HCT116 (cell line): ENCODE results near the gene ARMC2. TPM values are rescaled to one million over a fixed set of nuclear protein-coding genes. Genes with fewer than 3 reads are reported as not detected.

Experiments
- ATAC-seq: fragments of 200-7000 bp; cut with Tn5 transposase; 2 replicates; pipeline ENCODE4 v1.9.1; 2020; ENCODE audit warnings: mild to moderate bottlenecking, moderate library complexity
- BruUV-seq: library from RNA; stranded (reverse); fragments of 400-500 nt; replicated peaks from 2 replicates; lab custom pipeline; 2021; lab: Mats Ljungman, UMichigan
- CTCF ChIA-PET: fragments of 300-600 bp; sonication (Branson Sonifier 250); formaldehyde crosslinking; loops from one replicate; lab custom pipeline; 2021; ENCODE audit warnings: antibody characterized with exemption; lab: Charles Lee
- POLR2A ChIA-PET: fragments of 300-600, 350-600 bp; sonication (Branson Sonifier 250); formaldehyde crosslinking; loops from one replicate; lab custom pipeline; 2021; ENCODE audit warnings: antibody characterized with exemption; lab: Charles Lee
- RAD21 ChIA-PET, 2 experiments: fragments of 300-600 bp; sonication (Branson Sonifier 250); formaldehyde crosslinking; loops; one replicate each; lab custom pipeline; 2023; ENCODE audit warnings: low total read pairs in 2 of 2; ENCODE audit not compliant: uncharacterized antibody in 2 of 2, unreplicated experiment in 2 of 2, low non-redundant PET in 1 of 2; lab: Charles Lee
- DNase-seq: peaks from one replicate; pipeline ENCODE4 v3.0.0-alpha.2; 2010; ENCODE audit warnings: low read depth, low spot score
- H2AFZ ChIP-seq: fragments of 200-600 bp; shearing (Covaris generic), sonication (generic); 2 replicates; pipeline ENCODE4 v1.6.1; 2017; ENCODE audit warnings: low read depth, mixed run types, mixed read lengths, antibody characterized with exemption, low read length; ENCODE audit not compliant: poor library complexity, severe bottlenecking
- H3K27ac ChIP-seq: 2 replicates; pipeline ENCODE4 v1.5.1; 2012; ENCODE audit warnings: low read depth, low read length
- H3K27me3 ChIP-seq: fragments of 200-600 bp; sonication (generic); 2 replicates; pipeline ENCODE4 v1.6.1; 2016; ENCODE audit warnings: mixed run types, low read length, mixed read lengths; ENCODE audit not compliant: insufficient read depth
- H3K36me3 ChIP-seq, 2 experiments: fragments of 200-500 bp in 1 of 2; fragments of 200-600 bp in 1 of 2; sonication (Bioruptor generic) in 1 of 2; sonication (generic) in 1 of 2; 2 replicates each; pipeline versions ENCODE4 v1.5.1 to v1.6.1; 2014 to 2016; ENCODE audit warnings: low read length in 2 of 2, inconsistent platforms in 1 of 2, mixed read lengths in 1 of 2, mixed run types in 1 of 2; ENCODE audit not compliant: insufficient read depth in 2 of 2, control insufficient read depth in 1 of 2
- H3K4me1 ChIP-seq, 2 experiments: fragments of 200-600 bp in 1 of 2; sonication (generic) in 1 of 2; 2 replicates each; pipeline versions ENCODE4 v1.5.1 to v1.6.1; 2012 to 2017; ENCODE audit warnings: low read length in 2 of 2, inconsistent platforms in 1 of 2, mild to moderate bottlenecking in 1 of 2, mixed read lengths in 1 of 2, mixed run types in 1 of 2, moderate library complexity in 1 of 2; ENCODE audit not compliant: insufficient read depth in 2 of 2, control insufficient read depth in 1 of 2
- H3K4me2 ChIP-seq: fragments of 200-600 bp; sonication (generic); 2 replicates; pipeline ENCODE4 v1.6.1; 2017; ENCODE audit warnings: mixed run types, low read length, mixed read lengths
- H3K4me3 ChIP-seq, 2 experiments: fragments of 200-600 bp in 1 of 2; sonication (generic) in 1 of 2; replicated peaks in 1 of 2; 2 replicates each; pipeline ENCODE4 v1.5.1; 2011 to 2016; ENCODE audit warnings: low read length in 2 of 2, control low read depth in 1 of 2, low read depth in 1 of 2, mild to moderate bottlenecking in 1 of 2, mixed read lengths in 1 of 2, mixed run types in 1 of 2
- H3K79me2 ChIP-seq: fragments of 200-600 bp; sonication (generic); 2 replicates; pipeline ENCODE4 v1.6.1; 2017; ENCODE audit warnings: mild to moderate bottlenecking, mixed run types, low read length, moderate library complexity, mixed read lengths; ENCODE audit not compliant: insufficient read depth
- H3K9ac ChIP-seq: fragments of 200-600 bp; sonication (generic); 2 replicates; pipeline ENCODE4 v1.6.1; 2016; ENCODE audit warnings: low read length, mixed read lengths
- H3K9me2 ChIP-seq: fragments of 200-600 bp; sonication (generic), shearing (Covaris generic); 2 replicates; pipeline ENCODE4 v1.6.1; 2017; ENCODE audit warnings: mixed run types, mild to moderate bottlenecking, moderate library complexity; ENCODE audit not compliant: insufficient read depth
- H3K9me3 ChIP-seq, 2 experiments: fragments of 200-500 bp in 1 of 2; fragments of 200-600 bp in 1 of 2; sonication (Bioruptor generic) in 1 of 2; sonication (generic) in 1 of 2; 2 replicates each; pipeline ENCODE4 v1.6.1; 2014 to 2017; ENCODE audit warnings: low read length in 2 of 2, mixed read lengths in 2 of 2, inconsistent platforms in 1 of 2, low read depth in 1 of 2, mild to moderate bottlenecking in 1 of 2, mixed run types in 1 of 2, moderate library complexity in 1 of 2; ENCODE audit not compliant: control insufficient read depth in 1 of 2, insufficient read depth in 1 of 2
- H4K20me1 ChIP-seq: fragments of 200-600 bp; sonication (generic), shearing (Covaris generic); 2 replicates; pipeline ENCODE4 v1.6.1; 2017; ENCODE audit warnings: mixed run types, mild to moderate bottlenecking, moderate library complexity; ENCODE audit not compliant: insufficient read depth
- CBX3 ChIP-seq: IDR thresholded peaks from 2 replicates; pipeline ENCODE4 v1.6.1; 2012; ENCODE audit warnings: low read depth
- CEBPB ChIP-seq: IDR thresholded peaks from 2 replicates; pipeline ENCODE4 v1.6.1; 2012; ENCODE audit warnings: low read depth
- EZH2 ChIP-seq: fragments of 200-600 bp; sonication (generic); IDR thresholded peaks from 2 replicates; pipeline ENCODE4 v1.6.1; 2017; ENCODE audit warnings: antibody characterized with exemption, mixed run types
- EZH2phosphoT487 ChIP-seq: fragments of 200-600 bp; IDR thresholded peaks from 2 replicates; pipeline ENCODE4 v1.6.1; 2018; ENCODE audit warnings: antibody characterized with exemption, borderline replicate concordance
- FOSL1 ChIP-seq: IDR thresholded peaks from 2 replicates; pipeline ENCODE4 v1.6.1; 2012; ENCODE audit warnings: low read depth
- JUND ChIP-seq: IDR thresholded peaks from 2 replicates; pipeline ENCODE4 v1.6.1; 2012
- POLR2A ChIP-seq: IDR thresholded peaks from 2 replicates; pipeline ENCODE4 v1.7.0; 2011; ENCODE audit warnings: borderline replicate concordance; ENCODE audit not compliant: insufficient read depth, insufficient read length; ENCODE audit errors: extremely low read depth
- POLR2AphosphoS5 ChIP-seq: IDR thresholded peaks from 2 replicates; pipeline ENCODE4 v1.6.1; 2011; ENCODE audit warnings: mild to moderate bottlenecking, low read depth, low read length, moderate library complexity
- RAD21 ChIP-seq: IDR thresholded peaks from 2 replicates; pipeline ENCODE4 v1.6.1; 2012; ENCODE audit warnings: low read depth, mild to moderate bottlenecking
- REST ChIP-seq: IDR thresholded peaks from 2 replicates; pipeline ENCODE4 v1.6.1; 2012; ENCODE audit warnings: low read depth
- SIN3A ChIP-seq: IDR thresholded peaks from 2 replicates; pipeline ENCODE4 v1.6.1; 2012; ENCODE audit warnings: low read depth
- SP1 ChIP-seq: IDR thresholded peaks from 2 replicates; pipeline ENCODE4 v1.6.1; 2012; ENCODE audit warnings: low read depth
- TCF7L2 ChIP-seq: IDR thresholded peaks from 2 replicates; pipeline ENCODE4 v1.7.0; 2011; ENCODE audit warnings: borderline replicate concordance, inconsistent platforms; ENCODE audit not compliant: insufficient read depth, insufficient read length; ENCODE audit errors: extremely low read depth
- YY1 ChIP-seq: IDR thresholded peaks from 2 replicates; pipeline ENCODE4 v1.6.1; 2011; ENCODE audit warnings: low read length, low read depth, moderate library complexity, mild to moderate bottlenecking; ENCODE audit not compliant: insufficient replicate concordance; ENCODE audit errors: extremely low read depth
- ZFX ChIP-seq: fragments of 450-650 bp; IDR thresholded peaks from 2 replicates; pipeline ENCODE4 v1.6.1; 2017
- ZNF274 ChIP-seq: fragments of 200-500 bp; sonication (Bioruptor generic); IDR thresholded peaks from 2 replicates; pipeline ENCODE4 v1.6.1; 2014; ENCODE audit warnings: mild to moderate bottlenecking, low read depth, low read length, inconsistent platforms
- intact Hi-C: fragments of 100-400 bp; cut with micrococcal nuclease; formaldehyde crosslinking; loops from 2 replicates; pipeline ENCODE4 v1.10.0; 2022
- total RNA-seq: library from RNA; stranded (reverse); gene quantifications from one replicate; pipeline ENCODE4 v1.2.1, GENCODE V29; 2021; ENCODE audit not compliant: unreplicated experiment

Gene ARMC2
- total RNA-seq, 1 experiment from 2014 or later, result 3.6 TPM

GRCh38 chr6:108878942-108879341 lies 30.7 kb downstream of the ARMC2 start:
- Histone ChIP-seq H2AFZ (no peak overlapping the region), H3K27ac (no peak overlapping the region), H3K9me2 (no peaks in the 10 kb centered on the region), H3K9ac (no peak overlapping the region), H3K79me2 (no peaks in the 10 kb centered on the region), H3K27me3 (no peaks in the 10 kb centered on the region), H3K9me3 (no peaks in the 10 kb centered on the region), H4K20me1 (no peaks in the 10 kb centered on the region), H3K4me3 (no peak overlapping the region), H3K4me1 (no peaks in the 10 kb centered on the region), H3K4me2 (no peak overlapping the region), H3K36me3 (no peaks in the 10 kb centered on the region)
- RAD21 ChIA-PET, result no interaction called here
- no peak for TF ChIP-seq TCF7L2
- no peak for TF ChIP-seq POLR2AphosphoS5
- no peak for TF ChIP-seq SIN3A
- TF ChIP-seq SP1, result no peak
- TF ChIP-seq POLR2A, result no peak
- no peak for TF ChIP-seq REST
- TF ChIP-seq EZH2phosphoT487, result no peak
- no peak for TF ChIP-seq ZFX
- TF ChIP-seq ZNF274, result no peak
- TF ChIP-seq CEBPB, result no peak
- no peak for TF ChIP-seq EZH2
- TF ChIP-seq YY1, result no peak
- no peak for TF ChIP-seq JUND
- no peak for TF ChIP-seq CBX3
- TF ChIP-seq FOSL1, result no peak
- TF ChIP-seq RAD21, result no peak
- CTCF ChIA-PET, result no interaction called here
- ATAC-seq (no peak), DNase-seq (no peak)
- intact Hi-C loops, result no loop called here
- POLR2A ChIA-PET, result no interaction called here
- BruUV-seq, result no TSS peak
